KMS-11 (cell line): ENCODE data around the gene INSYN1.

Experiments used
- H2AFZ ChIP-seq: fragments of 200-600 bp; sonication (generic); 2 replicates; pipeline ENCODE4 v1.6.1; 2016; ENCODE audit warnings: antibody characterized with exemption, mixed run types, low read depth
- H3K27ac ChIP-seq: fragments of 200-600 bp; sonication (generic); 2 replicates; pipeline ENCODE4 v1.6.1; 2016; ENCODE audit warnings: mild to moderate bottlenecking, mixed run types
- H3K27me3 ChIP-seq: fragments of 200-600 bp; sonication (generic); 2 replicates; pipeline ENCODE4 v1.6.1; 2017; ENCODE audit warnings: mild to moderate bottlenecking, low read depth, mixed run types, moderate library complexity; ENCODE audit not compliant: insufficient read depth
- H3K36me3 ChIP-seq: fragments of 200-600 bp; sonication (generic); 2 replicates; pipeline ENCODE4 v1.6.1; 2017; ENCODE audit warnings: mild to moderate bottlenecking, mixed run types; ENCODE audit not compliant: insufficient read depth
- H3K4me1 ChIP-seq: fragments of 200-600 bp; sonication (generic); 2 replicates; pipeline ENCODE4 v1.6.1; 2016; ENCODE audit warnings: mild to moderate bottlenecking, low read depth, mixed run types; ENCODE audit not compliant: poor library complexity, severe bottlenecking
- H3K4me2 ChIP-seq: fragments of 200-600 bp; sonication (generic); 2 replicates; pipeline ENCODE4 v1.7.0; 2016; ENCODE audit warnings: mild to moderate bottlenecking, mixed run types
- H3K4me3 ChIP-seq: fragments of 200-600 bp; sonication (generic); IDR thresholded peaks from 2 replicates; pipeline ENCODE4 v1.6.1; 2017; ENCODE audit warnings: low read depth, low read length, mixed read lengths; ENCODE audit not compliant: insufficient read depth
- H3K79me2 ChIP-seq: fragments of 200-600 bp; sonication (generic); 2 replicates; pipeline ENCODE4 v1.6.1; 2016; ENCODE audit warnings: low read depth, mixed run types; ENCODE audit not compliant: insufficient read depth
- H3K9ac ChIP-seq: fragments of 200-600 bp; sonication (generic); 2 replicates; pipeline ENCODE4 v1.6.1; 2016; ENCODE audit warnings: mild to moderate bottlenecking, mixed run types
- H4K20me1 ChIP-seq: fragments of 200-600 bp; sonication (generic); 2 replicates; pipeline ENCODE4 v1.6.1; 2016; ENCODE audit warnings: mild to moderate bottlenecking, mixed run types; ENCODE audit not compliant: insufficient read depth
- TF ChIP-seq, protein P1 (sequence below): fragments of 200-600 bp; sonication (generic); conservative IDR thresholded peaks from 2 replicates; pipeline ENCODE4 v1.6.1; 2017; ENCODE audit warnings: low read depth, mild to moderate bottlenecking, antibody characterized with exemption, low read length, moderate library complexity, mixed read lengths

The INSYN1 gene

DNA sequence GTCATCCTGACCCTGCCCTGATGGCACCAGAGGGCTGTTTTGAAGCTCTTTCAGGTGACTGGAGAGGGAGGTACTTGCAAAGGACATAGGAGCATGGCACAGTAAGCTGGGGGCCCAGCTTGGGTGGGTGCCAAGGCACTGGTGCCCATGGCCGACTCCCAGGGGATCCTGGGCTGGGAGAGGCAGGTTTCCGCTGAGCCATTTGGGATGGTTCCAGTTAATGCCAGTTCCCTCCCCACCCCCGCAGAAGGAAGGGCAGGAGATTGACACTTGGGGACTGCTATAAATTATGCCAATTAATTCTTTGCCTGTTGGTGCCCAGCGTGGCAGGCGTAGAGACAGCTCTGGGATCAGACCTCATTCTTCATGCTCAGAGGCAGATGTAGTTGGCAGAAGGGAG is 42.8 kb downstream of the INSYN1 start:
- TF ChIP-seq, protein P1, sequence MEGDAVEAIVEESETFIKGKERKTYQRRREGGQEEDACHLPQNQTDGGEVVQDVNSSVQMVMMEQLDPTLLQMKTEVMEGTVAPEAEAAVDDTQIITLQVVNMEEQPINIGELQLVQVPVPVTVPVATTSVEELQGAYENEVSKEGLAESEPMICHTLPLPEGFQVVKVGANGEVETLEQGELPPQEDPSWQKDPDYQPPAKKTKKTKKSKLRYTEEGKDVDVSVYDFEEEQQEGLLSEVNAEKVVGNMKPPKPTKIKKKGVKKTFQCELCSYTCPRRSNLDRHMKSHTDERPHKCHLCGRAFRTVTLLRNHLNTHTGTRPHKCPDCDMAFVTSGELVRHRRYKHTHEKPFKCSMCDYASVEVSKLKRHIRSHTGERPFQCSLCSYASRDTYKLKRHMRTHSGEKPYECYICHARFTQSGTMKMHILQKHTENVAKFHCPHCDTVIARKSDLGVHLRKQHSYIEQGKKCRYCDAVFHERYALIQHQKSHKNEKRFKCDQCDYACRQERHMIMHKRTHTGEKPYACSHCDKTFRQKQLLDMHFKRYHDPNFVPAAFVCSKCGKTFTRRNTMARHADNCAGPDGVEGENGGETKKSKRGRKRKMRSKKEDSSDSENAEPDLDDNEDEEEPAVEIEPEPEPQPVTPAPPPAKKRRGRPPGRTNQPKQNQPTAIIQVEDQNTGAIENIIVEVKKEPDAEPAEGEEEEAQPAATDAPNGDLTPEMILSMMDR, result no peak
- Histone ChIP-seq H3K4me3 (no peak overlapping the region), H3K9ac (no peak overlapping the region), H3K27me3 (no peaks in the 10 kb centered on the region), H3K27ac (no peak overlapping the region), H3K4me1 (no peaks in the 10 kb centered on the region), H3K36me3 (no peaks in the 10 kb centered on the region), H2AFZ (no peak overlapping the region), H3K4me2 (no peak overlapping the region), H4K20me1 (no peaks in the 10 kb centered on the region), H3K79me2 (no peaks in the 10 kb centered on the region)

DNA sequence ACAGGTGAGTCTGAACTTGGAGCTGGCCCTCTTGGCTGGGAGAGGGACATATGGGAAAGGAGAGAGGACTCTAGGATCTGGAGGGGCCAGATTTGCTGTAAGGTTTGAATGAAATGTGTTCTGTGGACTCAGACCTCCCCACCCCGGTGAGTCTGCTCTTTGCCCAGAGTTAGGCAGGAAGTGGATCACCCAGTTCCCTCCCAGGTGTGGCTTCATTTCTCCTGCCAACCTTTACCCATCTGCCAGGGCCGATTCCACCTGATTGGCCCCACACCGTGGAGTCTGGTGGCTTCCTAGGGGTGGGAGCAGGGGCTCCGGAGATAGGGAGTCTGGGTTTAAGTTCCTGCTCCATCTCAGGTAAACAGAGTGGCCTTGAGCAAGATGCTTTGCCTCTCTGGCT is 43.5 kb downstream of the INSYN1 start:
- Histone ChIP-seq H3K27ac (no peak overlapping the region), H3K4me1 (no peaks in the 10 kb centered on the region), H3K4me2 (no peak overlapping the region), H4K20me1 (no peaks in the 10 kb centered on the region), H3K27me3 (no peaks in the 10 kb centered on the region), H2AFZ (no peak overlapping the region), H3K79me2 (no peaks in the 10 kb centered on the region), H3K4me3 (no peak overlapping the region), H3K36me3 (no peaks in the 10 kb centered on the region), H3K9ac (no peak overlapping the region)
- TF ChIP-seq, protein P1, result no peak

DNA sequence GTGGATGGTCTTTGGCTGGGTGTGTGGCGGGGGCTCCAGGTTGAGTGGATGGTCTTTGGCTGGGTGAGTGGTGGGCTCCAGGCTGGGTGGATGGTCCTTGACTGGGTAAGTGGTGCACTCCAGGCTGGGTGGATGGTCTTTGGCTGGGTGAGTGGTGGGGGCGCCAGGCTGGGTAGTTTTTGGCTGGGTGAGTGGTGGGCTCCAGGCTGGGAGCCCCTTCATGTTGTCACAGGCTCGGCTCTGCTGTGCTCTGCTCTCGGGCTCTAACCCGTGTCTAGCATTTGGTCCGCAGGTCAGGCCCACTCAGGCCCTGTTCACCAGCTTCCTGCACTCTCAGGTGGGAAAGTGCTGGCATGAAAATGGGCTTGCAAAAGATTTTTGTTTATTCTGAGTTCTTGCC is 43.9 kb downstream of the INSYN1 start:
- H3K4me2 ChIP-seq, result no peak overlapping the region
- TF ChIP-seq, protein P1, result no peak
- H3K27ac ChIP-seq, result no peak overlapping the region
- no peak overlapping the region for H2AFZ ChIP-seq
- no peaks in the 10 kb centered on the region for H3K79me2 ChIP-seq
- H4K20me1 ChIP-seq, result no peaks in the 10 kb centered on the region
- H3K4me3 ChIP-seq, result no peak overlapping the region
- H3K9ac ChIP-seq, result no peak overlapping the region
- no peaks in the 10 kb centered on the region for H3K27me3 ChIP-seq
- H3K36me3 ChIP-seq, result no peaks in the 10 kb centered on the region
- H3K4me1 ChIP-seq, result no peaks in the 10 kb centered on the region

DNA sequence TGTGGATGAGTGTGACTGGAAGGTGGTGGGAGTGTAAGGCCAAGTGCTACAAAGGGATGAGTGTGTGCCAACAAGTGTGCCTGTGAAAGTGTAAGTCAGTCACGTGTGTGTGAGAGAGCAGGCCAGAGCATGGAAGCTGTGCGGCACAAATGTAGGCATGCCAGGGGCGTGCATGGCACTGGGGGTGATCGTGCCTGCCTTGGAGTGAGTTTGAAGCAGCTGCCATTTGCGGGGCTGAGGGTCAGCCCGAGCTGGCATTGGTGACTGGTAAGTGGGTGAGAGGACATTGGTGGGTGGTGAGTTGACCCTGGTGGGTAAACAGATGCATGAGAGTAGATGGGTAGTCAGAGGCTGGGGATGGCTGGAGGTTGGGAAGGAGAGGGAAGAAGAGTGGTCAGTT is 44.5 kb downstream of the INSYN1 start:
- Histone ChIP-seq H3K27ac (no peak overlapping the region), H3K36me3 (no peaks in the 10 kb centered on the region), H3K4me1 (no peaks in the 10 kb centered on the region), H2AFZ (no peak overlapping the region), H3K9ac (no peak overlapping the region), H3K79me2 (no peaks in the 10 kb centered on the region), H3K4me3 (no peak overlapping the region), H4K20me1 (no peaks in the 10 kb centered on the region), H3K27me3 (no peaks in the 10 kb centered on the region), H3K4me2 (no peak overlapping the region)
- TF ChIP-seq, protein P1, result no peak
